Aorta (tissue), 5 donors: ENCODE data around the gene KCNH5. TPM values are rescaled to one million over a fixed set of nuclear protein-coding genes. Genes with fewer than 3 reads are reported as not detected.

Experiments
- ATAC-seq: fragments of 200-7000 bp; cut with Tn5 transposase; one replicate; pipeline ENCODE4 v1.9.1; 2022; ENCODE audit warnings: moderate library complexity; ENCODE audit not compliant: low FRiP score
- DNase-seq, 2 donors: peaks; one replicate each; pipeline ENCODE4 v3.0.0-alpha.2; 2020
- H3K27ac ChIP-seq, 2 donors: one replicate each; pipeline ENCODE4 v1.5.1; 2013; ENCODE audit warnings: low read length in 2 of 2, mild to moderate bottlenecking in 2 of 2, moderate library complexity in 2 of 2, control low read depth in 1 of 2, inconsistent platforms in 1 of 2, low read depth in 1 of 2
- H3K27me3 ChIP-seq, 2 donors: one replicate each; pipeline ENCODE4 v1.6.1; 2013; ENCODE audit warnings: control low read depth in 1 of 2, low read length in 1 of 2, mild to moderate bottlenecking in 1 of 2, moderate library complexity in 1 of 2; ENCODE audit not compliant: insufficient read depth in 2 of 2, control insufficient read depth in 1 of 2
- H3K36me3 ChIP-seq, 2 donors: one replicate each; pipeline ENCODE4 v1.6.1; 2013; ENCODE audit warnings: control low read depth in 1 of 2, low read length in 1 of 2, mild to moderate bottlenecking in 1 of 2; ENCODE audit not compliant: insufficient read depth in 2 of 2, control insufficient read depth in 1 of 2
- H3K4me1 ChIP-seq, 2 donors: one replicate each; pipeline ENCODE4 v1.6.1; 2013; ENCODE audit warnings: low read length in 2 of 2, control low read depth in 1 of 2, mild to moderate bottlenecking in 1 of 2, moderate library complexity in 1 of 2; ENCODE audit not compliant: insufficient read depth in 2 of 2, control insufficient read depth in 1 of 2
- H3K4me3 ChIP-seq, 2 donors: one replicate each; pipeline ENCODE4 v1.5.1; 2013; ENCODE audit warnings: low read length in 2 of 2, control low read depth in 1 of 2, mild to moderate bottlenecking in 1 of 2
- H3K9me3 ChIP-seq: one replicate; pipeline ENCODE4 v1.6.1; 2013; ENCODE audit warnings: mild to moderate bottlenecking, low read length; ENCODE audit not compliant: control insufficient read depth
- WGBS, 2 donors: extraction: QIAGEN DNeasy Blood & Tissue Kit; methylation state at CpG; one replicate each; pipeline ENCODE4 v1.1.7; 2013; 5-methylcytosine and 5-hydroxymethylcytosine counted together
- intact Hi-C, 2 donors: fragments of 100-400 bp; cut with DNase I; formaldehyde crosslinking; loops; one replicate each; pipeline versions ENCODE4 v1.14.2 to v1.15.0; 2022
- polyA plus RNA-seq, 2 donors: library from polyadenylated mRNA; stranded (reverse); fragments of 200-250 nt; gene quantifications; one replicate each; pipeline ENCODE4 v1.2.3, GENCODE V29; 2013
- total RNA-seq, 2 donors: library from RNA; stranded (reverse); fragmentation: NEBNext Ultra II Directional; extraction: Animal tissue kit (Norgen Biotek cat#: 25700); gene quantifications; one replicate each; pipeline ENCODE4 v1.2.1, GENCODE V29; 2021
- donor health status: healthy with polysubstance abuse.
- donor health status: Bipolar disorder and iron deficiency.
- donor health status: DM: no; HTN: no; CAD: no.
- donor health status: DM: no; HTN: no; CAD: no.
- donor health status: DM: yes; HTN: yes; CAD: no.

The KCNH5 gene
- total and polyA plus RNA-seq, 4 donors, result not detected

- Histone ChIP-seq H3K27me3 (no peaks in the 10 kb centered on the region), H3K36me3 (no peaks in the 10 kb centered on the region), H3K4me3 (no peak overlapping the region), H3K27ac (no peak overlapping the region), H3K9me3 (peaks cover 3% of the 10 kb centered on the region), H3K4me1 (no peaks in the 10 kb centered on the region)
- 80 to 81% methylated on average over 1 of the region's 1 CpG for WGBS, 2 donors
- no peak for DNase-seq
- intact Hi-C loops, result no loop called here
- no peak for ATAC-seq
These were observed 87.7 kb downstream of the KCNH5 start for GRCh38 chr14:62957562-62957961.

GRCh38 chr14:62956413-62956812 is 88.8 kb downstream of the KCNH5 start:
- DNase-seq (no peak), ATAC-seq (no peak)
- WGBS, 2 donors, result 70 to 75% methylated on average over 2 of the region's 2 CpGs

GRCh38 chr14:62954165-62954564 is 91.1 kb downstream of the KCNH5 start:
- H3K4me1 ChIP-seq, result no peaks in the 10 kb centered on the region
- DNase-seq (no peak), ATAC-seq (no peak)
- no peaks in the 10 kb centered on the region for H3K36me3 ChIP-seq
- H3K27me3 ChIP-seq, result no peaks in the 10 kb centered on the region
- intact Hi-C loops, result no loop called here
- H3K27ac ChIP-seq, result no peak overlapping the region
- H3K4me3 ChIP-seq, result no peak overlapping the region
- no peaks in the 10 kb centered on the region for H3K9me3 ChIP-seq
- WGBS, 2 donors, result 78 to 94% methylated on average over 2 of the region's 2 CpGs

More at GRCh38 chr14:62956413-62956812, 88.8 kb downstream of the KCNH5 start:
- Histone ChIP-seq H3K9me3 (no peaks in the 10 kb centered on the region), H3K36me3 (no peaks in the 10 kb centered on the region), H3K4me1 (no peaks in the 10 kb centered on the region), H3K4me3 (no peak overlapping the region), H3K27ac (no peak overlapping the region), H3K27me3 (no peaks in the 10 kb centered on the region)
- intact Hi-C loops, result no loop called here

- 7 to 11% methylated on average over 2 of the region's 2 CpGs for WGBS, 2 donors
- no peak overlapping the region for H3K27ac ChIP-seq
- no peaks in the 10 kb centered on the region for H3K36me3 ChIP-seq
- ATAC-seq (no peak), DNase-seq (no peak)
- no peaks in the 10 kb centered on the region for H3K27me3 ChIP-seq
- H3K4me1 ChIP-seq, result no peaks in the 10 kb centered on the region
- H3K4me3 ChIP-seq, result no peak overlapping the region
- H3K9me3 ChIP-seq, result no peaks in the 10 kb centered on the region
- intact Hi-C loops, result no loop called here
These were observed 93.0 kb downstream of the KCNH5 start for GRCh38 chr14:62952226-62952625.

GRCh38 chr14:62947301-62947700 is 98.0 kb downstream of the KCNH5 start:
- Histone ChIP-seq H3K4me3 (no peak overlapping the region), H3K27me3 (no peaks in the 10 kb centered on the region), H3K9me3 (no peaks in the 10 kb centered on the region), H3K27ac (no peak overlapping the region), H3K36me3 (no peaks in the 10 kb centered on the region), H3K4me1 (no peaks in the 10 kb centered on the region)
- no peak for ATAC-seq
- intact Hi-C loops, result no loop called here
- 71 to 78% methylated on average over 2 of the region's 2 CpGs for WGBS, 2 donors
- DNase-seq, result no peak

GRCh38 chr14:62946221-62946620 is 99.0 kb downstream of the KCNH5 start:
- Histone ChIP-seq H3K27me3 (no peaks in the 10 kb centered on the region), H3K9me3 (no peaks in the 10 kb centered on the region), H3K27ac (no peak overlapping the region), H3K4me1 (no peaks in the 10 kb centered on the region), H3K4me3 (no peak overlapping the region), H3K36me3 (no peaks in the 10 kb centered on the region)
- intact Hi-C loops, result no loop called here
- WGBS, 2 donors, result 65 to 73% methylated on average over 1 of the region's 1 CpG
- DNase-seq (no peak), ATAC-seq (no peak)

DNA sequence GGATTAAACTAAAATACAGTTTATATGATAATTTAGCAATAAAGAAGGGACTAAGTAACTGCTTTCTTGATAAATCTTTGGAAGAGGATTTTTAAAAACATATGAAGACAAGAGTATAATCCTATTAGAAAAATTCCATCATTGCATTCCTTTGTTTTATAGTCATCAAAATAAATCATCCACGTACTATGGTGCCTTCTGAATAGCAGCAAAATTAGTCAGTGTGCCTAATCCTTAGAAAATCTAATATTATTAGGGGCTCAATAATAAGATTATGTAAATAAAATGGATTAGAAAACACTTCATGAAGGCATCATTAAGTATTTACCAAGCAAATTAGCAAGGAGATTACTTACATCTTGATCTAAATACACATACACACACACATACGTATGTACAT is 102.1 kb downstream of the KCNH5 start:
- Histone ChIP-seq H3K27me3 (no peaks in the 10 kb centered on the region), H3K4me1 (no peaks in the 10 kb centered on the region), H3K36me3 (no peaks in the 10 kb centered on the region), H3K27ac (no peak overlapping the region), H3K9me3 (no peaks in the 10 kb centered on the region), H3K4me3 (no peak overlapping the region)
- intact Hi-C loops, result no loop called here
- 55% methylated on average over 2 of the region's 2 CpGs for WGBS, 2 donors
- no peak for DNase-seq
- ATAC-seq, result no peak

DNA sequence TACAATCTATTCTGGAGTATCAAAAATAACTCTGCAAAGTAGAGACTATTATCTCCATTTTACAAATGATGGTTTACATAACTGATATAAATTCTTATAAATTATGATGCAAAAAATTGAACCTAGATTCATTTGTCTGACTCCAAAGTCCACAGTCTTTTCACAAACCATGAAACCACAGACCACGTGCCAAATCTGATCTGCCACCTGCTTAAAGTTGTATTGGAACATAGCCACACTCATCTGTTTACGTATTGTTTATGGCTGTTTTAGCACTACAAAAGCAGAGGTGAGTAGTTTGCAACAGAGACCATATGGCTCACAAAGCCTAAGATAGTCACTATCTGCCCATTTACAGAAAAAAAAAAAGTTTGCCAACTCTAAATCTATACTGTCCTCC is 105.3 kb downstream of the KCNH5 start:
- no peak for DNase-seq
- Histone ChIP-seq H3K27ac (no peak overlapping the region), H3K36me3 (no peaks in the 10 kb centered on the region), H3K9me3 (no peaks in the 10 kb centered on the region), H3K4me3 (no peak overlapping the region), H3K4me1 (no peaks in the 10 kb centered on the region), H3K27me3 (no peaks in the 10 kb centered on the region)
- 33 to 39% methylated on average over 2 of the region's 2 CpGs for WGBS, 2 donors
- no peak for ATAC-seq
- intact Hi-C loops, result no loop called here

GRCh38 chr14:62938778-62939177 is 106.5 kb downstream of the KCNH5 start:
- no peaks in the 10 kb centered on the region for H3K27me3 ChIP-seq
- ATAC-seq (no peak), DNase-seq (no peak)
- H3K9me3 ChIP-seq, result no peaks in the 10 kb centered on the region
- H3K36me3 ChIP-seq, result no peaks in the 10 kb centered on the region
- intact Hi-C loops, result no loop called here
- H3K4me3 ChIP-seq, result no peak overlapping the region
- WGBS, 2 donors, result 58 to 62% methylated on average over 4 of the region's 4 CpGs
- no peaks in the 10 kb centered on the region for H3K4me1 ChIP-seq
- no peak overlapping the region for H3K27ac ChIP-seq
